A375 (cell line): Measurements from ENCODE around the gene EXOC1. TPM values are rescaled to one million over a fixed set of nuclear protein-coding genes. Genes with fewer than 3 reads are reported as not detected.

ENCODE experiments used
- small RNA-seq: library from RNA; depleted of rRNA; stranded (forward); fragments of <200 nt; gene quantifications from one replicate; pipeline ENCODE3, GENCODE V24; 2014
- total RNA-seq: library from RNA; depleted of rRNA; stranded (reverse); fragments of >200 nt; shearing (Covaris generic); gene quantifications from 2 replicates; pipeline ENCODE4 v1.2.3, GENCODE V29; 2014; rRNA removed

The EXOC1 gene
- total RNA-seq, result 25.0 and 25.2 TPM in 2 replicates

GRCh38 chr4:55853484-55854046 is at the start of gene EXOC1:
TSS of gene EXOC1 (plus strand) at chr4:55853648. CDS start at chr4:55858324, 4,676 bp downstream.

DNA sequence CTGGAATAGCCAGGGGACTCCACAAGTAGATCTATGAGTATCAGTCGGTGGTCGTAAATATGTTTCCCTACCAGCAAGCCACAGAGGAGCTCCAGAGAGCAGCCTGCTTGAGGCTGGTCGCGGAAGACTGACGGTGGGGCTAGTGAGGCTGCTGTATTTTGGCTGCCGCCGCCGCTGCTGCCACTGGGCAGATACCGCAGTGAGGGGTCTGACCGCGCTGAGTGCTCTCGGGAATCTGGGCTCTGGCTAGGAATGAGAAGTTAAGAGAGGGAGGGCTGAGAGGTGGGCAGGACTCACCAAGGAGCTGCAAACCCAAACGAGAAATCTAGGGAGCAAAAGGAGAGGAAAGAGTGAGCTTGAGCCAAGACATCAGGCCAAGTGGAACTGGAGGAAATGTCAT is 33.8 kb upstream of the EXOC1 start, which contains the start of gene EXOC1L:
TSS of gene EXOC1L (plus strand) at position 157 of the 400 bp plus-strand sequence. CDS start at position 394, 237 bp downstream.

DNA sequence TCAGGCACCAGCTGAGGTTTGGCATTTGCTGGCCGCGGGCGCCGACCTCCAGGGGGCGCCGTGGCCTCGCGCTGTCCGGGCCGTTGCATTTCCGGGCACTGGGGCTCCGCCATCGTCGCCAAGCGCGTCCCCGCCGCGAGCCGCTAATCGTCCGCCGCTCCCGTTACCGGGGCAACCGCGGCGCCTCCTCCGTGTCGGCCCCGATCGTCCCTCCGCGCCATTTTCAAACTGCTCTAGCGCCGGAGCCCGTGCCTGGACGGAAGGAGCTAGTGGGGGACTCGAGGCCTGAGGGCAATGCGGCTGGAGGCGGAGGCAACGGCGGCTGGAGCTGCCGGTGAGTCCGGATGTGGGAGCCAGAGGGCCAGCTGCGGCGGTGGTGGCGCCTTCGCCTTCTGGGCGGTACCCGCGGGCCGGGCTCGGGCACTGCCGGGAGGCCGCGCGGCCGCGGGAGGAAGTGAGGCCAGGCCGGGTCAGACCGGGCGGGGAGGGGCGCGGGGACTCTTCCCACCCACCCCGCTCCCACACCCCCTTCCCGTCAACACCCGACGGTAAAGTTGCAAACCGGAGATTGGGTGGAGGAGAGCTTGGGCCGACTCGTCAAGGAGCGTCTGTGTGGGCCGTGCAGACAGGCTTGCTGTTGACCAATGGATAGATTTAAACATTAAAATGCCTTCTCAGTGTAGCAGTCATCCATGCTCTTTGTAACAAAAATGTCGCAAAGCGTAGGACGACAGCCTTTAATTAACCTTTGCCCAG is 95.5 kb downstream of the EXOC1 start, which contains the start of gene CEP135:
TSS of gene CEP135 (plus strand) at position 220 of the 756 bp plus-strand sequence. CDS start 3,186 bp downstream, outside the sequence.

Small RNA genes within 50 kb of the gene (small RNA-seq; reads per million reads assigned to genes)
- not detected for gene RNU6-652P

Other genes starting within 250 kb of the EXOC1 start
- gene NMU, start 217.3 kb upstream of the EXOC1 start, total RNA-seq, result 8.4 and 9.2 TPM in 2 replicates
- gene EXOC1L, start 33.9 kb upstream of the EXOC1 start, total RNA-seq, result not detected in 2 replicates
- gene CEP135, start 95.3 kb downstream of the EXOC1 start, total RNA-seq, result 20.3 and 21.2 TPM in 2 replicates